Astrocyte of the spinal cord (primary cell): ENCODE measurements around the gene NEDD4L.

Experiments used
- DNase-seq: peaks from one replicate; pipeline ENCODE4 v3.0.0; 2011; ENCODE audit warnings: low read depth, low spot score
- H3K4me3 ChIP-seq: 2 replicates; pipeline ENCODE4 v1.5.1; 2011; ENCODE audit warnings: low read depth, mild to moderate bottlenecking, low read length, moderate library complexity
- CTCF ChIP-seq: IDR thresholded peaks from 2 replicates; pipeline ENCODE4 v1.5.1; 2012; ENCODE audit warnings: low read depth, mild to moderate bottlenecking, low read length, inconsistent platforms
- in situ Hi-C: cut with HindIII; loops from 2 replicates; pipeline ENCODE4 v1.10.0; 2017; ENCODE audit warnings: low sequenced_read_pairs

NEDD4L gene

GRCh38 chr18:58443671-58444070 lies 399.6 kb downstream of the NEDD4L start:
- in situ Hi-C loops, result no loop called here
- TF ChIP-seq CTCF, result no peak
- H3K4me3 ChIP-seq, result no peak overlapping the region
- DNase-seq, result no peak

- TF ChIP-seq CTCF, result no peak
- in situ Hi-C loops, result no loop called here
- DNase-seq, result no peak
- H3K4me3 ChIP-seq, result no peak overlapping the region
Measured at GRCh38 chr18:58446391-58447060, 402.5 kb downstream of the NEDD4L start.

GRCh38 chr18:58447402-58448095 lies 403.5 kb downstream of the NEDD4L start:
- no peak for TF ChIP-seq CTCF
- H3K4me3 ChIP-seq, result no peak overlapping the region
- in situ Hi-C loops, result no loop called here
- peak; percentile 37 for DNase-seq

GRCh38 chr18:58449464-58449863 lies 405.4 kb downstream of the NEDD4L start:
- no peak overlapping the region for H3K4me3 ChIP-seq
- in situ Hi-C loops, result no loop called here
- TF ChIP-seq CTCF, result no peak

More at GRCh38 chr18:58449464-58449863, 405.4 kb downstream of the NEDD4L start:
- no peak for DNase-seq
